Smooth muscle cell (in vitro differentiated cells): Measurements from ENCODE around the gene RPL13A. TPM values are rescaled to one million over a fixed set of nuclear protein-coding genes. Genes with fewer than 3 reads are reported as not detected.
"Not testable (repeated sequence)": the region's sequence is repeated elsewhere in the genome, so short reads cannot be mapped to it uniquely, and the experiment has no call there.

Experiments
- DNase-seq: peaks from one replicate; lab custom pipeline; 2025; ENCODE audit not compliant: unreplicated experiment; lab: John Stamatoyannopoulos, UW
- H2AFZ ChIP-seq: fragments of 200-600 bp; sonication (generic); 2 replicates; pipeline ENCODE4 v1.6.0; 2016; ENCODE audit warnings: antibody characterized with exemption, low read depth, mild to moderate bottlenecking
- H3F3A ChIP-seq: fragments of 200-600 bp; sonication (generic); 2 replicates; pipeline ENCODE4 v1.6.0; 2017; ENCODE audit warnings: antibody characterized with exemption, low read depth
- H3K27ac ChIP-seq: fragments of 200-600 bp; sonication (generic); 2 replicates; pipeline ENCODE4 v1.5.1; 2016; ENCODE audit warnings: low read depth, mild to moderate bottlenecking
- H3K27me3 ChIP-seq: fragments of 200-600 bp; sonication (generic); 2 replicates; pipeline ENCODE4 v1.6.1; 2016; ENCODE audit warnings: low read depth, mild to moderate bottlenecking
- H3K36me3 ChIP-seq: fragments of 200-600 bp; sonication (generic); 2 replicates; pipeline ENCODE4 v1.5.1; 2016; ENCODE audit warnings: low read depth
- H3K4me1 ChIP-seq: fragments of 200-600 bp; sonication (generic); 2 replicates; pipeline ENCODE4 v1.5.1; 2016; ENCODE audit warnings: low read depth
- H3K4me2 ChIP-seq: fragments of 200-600 bp; sonication (generic); 2 replicates; pipeline ENCODE4 v1.6.0; 2016; ENCODE audit warnings: mild to moderate bottlenecking
- H3K4me3 ChIP-seq: fragments of 200-600 bp; sonication (generic); 2 replicates; pipeline ENCODE4 v1.5.1; 2016; ENCODE audit warnings: mild to moderate bottlenecking
- H3K79me2 ChIP-seq: fragments of 200-600 bp; sonication (generic); 2 replicates; pipeline ENCODE4 v1.6.0; 2016; ENCODE audit warnings: low read depth, mild to moderate bottlenecking
- H3K9ac ChIP-seq: fragments of 200-600 bp; sonication (generic); 2 replicates; pipeline ENCODE4 v1.6.0; 2016; ENCODE audit warnings: low read depth
- H3K9me3 ChIP-seq: fragments of 200-600 bp; sonication (generic); replicated peaks from 2 replicates; pipeline ENCODE4 v1.5.1; 2016; ENCODE audit warnings: low read depth
- H4K20me1 ChIP-seq: fragments of 200-600 bp; sonication (generic); 2 replicates; pipeline ENCODE4 v1.6.0; 2016; ENCODE audit warnings: low read depth
- WGBS: methylation state at CpG from one replicate; pipeline ENCODE4 v1.1.7; 2016; ENCODE audit warnings: low lambda C conversion rate; 5-methylcytosine and 5-hydroxymethylcytosine counted together
- polyA plus RNA-seq: library from polyadenylated mRNA; unstranded; fragments of >200 nt; fragmentation: Nextera tagmentation; extraction: Ambion mirVana; gene quantifications from 2 replicates; pipeline ENCODE4 v1.2.1, GENCODE V29; 2016
- total RNA-seq: library from RNA; depleted of rRNA; stranded (reverse); fragments of >200 nt; gene quantifications from 2 replicates; pipeline ENCODE4 v1.2.3, GENCODE V29; 2014
- TF ChIP-seq, protein P1 (sequence below): fragments of 200-600 bp; sonication (generic); IDR thresholded peaks from 2 replicates; pipeline ENCODE4 v1.5.1; 2017; ENCODE audit warnings: borderline replicate concordance, mild to moderate bottlenecking, antibody characterized with exemption; ENCODE audit not compliant: insufficient read depth, poor library complexity, severe bottlenecking

The RPL13A gene
- total and polyA plus RNA-seq, 2 experiments from 2014 or later: 732 to 1,154 TPM

DNA sequence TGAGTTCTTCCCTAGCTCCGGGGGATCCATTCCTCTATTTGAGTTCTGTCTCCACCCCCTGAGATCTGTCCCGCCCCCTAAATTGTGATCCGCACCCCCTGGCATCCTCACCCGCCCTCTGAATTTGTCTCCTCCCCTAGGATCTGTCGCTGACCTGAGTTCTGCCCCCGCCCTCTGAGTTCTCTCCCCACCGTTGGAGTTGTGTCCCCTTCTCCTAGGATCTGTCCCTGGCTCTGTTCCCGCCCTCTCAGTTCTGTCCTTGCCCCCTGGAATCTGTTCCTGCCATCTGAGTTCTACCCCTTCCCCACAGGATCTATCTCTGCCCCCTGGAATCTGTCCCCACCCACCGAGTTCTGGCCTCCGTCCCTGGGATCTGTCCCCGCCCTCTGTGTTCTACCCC is 45.1 kb upstream of the RPL13A start:
- H2AFZ ChIP-seq: no peak overlapping the region
- H3K79me2 ChIP-seq: no peaks in the 10 kb centered on the region
- no peak for DNase-seq
- H3K9me3 ChIP-seq: no peaks in the 10 kb centered on the region
- H3K4me3 ChIP-seq: peak overlapping the region; percentile 76
- peaks cover 8% of the 10 kb centered on the region for H3F3A ChIP-seq
- peaks cover 6% of the 10 kb centered on the region for H3K4me1 ChIP-seq
- TF ChIP-seq, protein P1, sequence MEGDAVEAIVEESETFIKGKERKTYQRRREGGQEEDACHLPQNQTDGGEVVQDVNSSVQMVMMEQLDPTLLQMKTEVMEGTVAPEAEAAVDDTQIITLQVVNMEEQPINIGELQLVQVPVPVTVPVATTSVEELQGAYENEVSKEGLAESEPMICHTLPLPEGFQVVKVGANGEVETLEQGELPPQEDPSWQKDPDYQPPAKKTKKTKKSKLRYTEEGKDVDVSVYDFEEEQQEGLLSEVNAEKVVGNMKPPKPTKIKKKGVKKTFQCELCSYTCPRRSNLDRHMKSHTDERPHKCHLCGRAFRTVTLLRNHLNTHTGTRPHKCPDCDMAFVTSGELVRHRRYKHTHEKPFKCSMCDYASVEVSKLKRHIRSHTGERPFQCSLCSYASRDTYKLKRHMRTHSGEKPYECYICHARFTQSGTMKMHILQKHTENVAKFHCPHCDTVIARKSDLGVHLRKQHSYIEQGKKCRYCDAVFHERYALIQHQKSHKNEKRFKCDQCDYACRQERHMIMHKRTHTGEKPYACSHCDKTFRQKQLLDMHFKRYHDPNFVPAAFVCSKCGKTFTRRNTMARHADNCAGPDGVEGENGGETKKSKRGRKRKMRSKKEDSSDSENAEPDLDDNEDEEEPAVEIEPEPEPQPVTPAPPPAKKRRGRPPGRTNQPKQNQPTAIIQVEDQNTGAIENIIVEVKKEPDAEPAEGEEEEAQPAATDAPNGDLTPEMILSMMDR: no peak
- no peaks in the 10 kb centered on the region for H3K36me3 ChIP-seq
- WGBS: 11% methylated on average over 7 of the region's 11 CpGs
- H3K9ac ChIP-seq: no peak overlapping the region
- peaks cover 51% of the 10 kb centered on the region for H3K27me3 ChIP-seq
- no peaks in the 10 kb centered on the region for H4K20me1 ChIP-seq
- H3K4me2 ChIP-seq: peak overlapping the region; percentile 96
- H3K27ac ChIP-seq: no peak overlapping the region

DNA sequence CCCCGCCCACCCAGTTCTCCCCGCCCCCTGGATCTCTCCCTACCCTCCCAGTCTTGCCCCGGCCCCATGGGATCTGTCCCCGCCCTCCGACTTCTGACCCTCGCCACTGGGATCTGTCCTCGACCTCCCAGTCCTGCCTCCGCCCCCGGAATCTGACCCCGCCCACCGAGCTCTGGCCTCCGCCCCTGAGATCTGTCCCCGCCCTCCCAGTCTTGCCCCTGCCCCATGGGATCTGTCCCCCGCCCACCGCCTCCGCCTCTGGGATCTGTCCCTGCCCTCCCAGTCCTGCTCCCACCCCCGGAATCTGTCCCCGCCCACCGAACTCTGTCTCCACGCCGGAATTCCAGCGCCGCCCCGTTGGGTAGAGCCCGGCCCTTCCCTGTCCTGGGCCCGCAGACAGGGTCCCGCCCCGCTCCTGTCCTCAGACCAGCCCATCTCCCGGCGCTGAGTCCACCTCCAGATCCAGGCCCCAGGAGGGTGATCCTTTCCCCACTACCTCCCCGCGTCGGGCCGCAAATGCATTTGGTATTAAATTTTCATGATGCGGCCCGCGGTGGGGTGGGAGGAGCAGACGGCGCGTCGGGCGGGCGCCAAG is 44.5 kb upstream of the RPL13A start:
- no peaks in the 10 kb centered on the region for H3K9me3 ChIP-seq
- H3K36me3 ChIP-seq: no peaks in the 10 kb centered on the region
- H4K20me1 ChIP-seq: no peaks in the 10 kb centered on the region
- no peaks in the 10 kb centered on the region for H3K79me2 ChIP-seq
- H3K4me3 ChIP-seq: peak overlapping the region; percentile 76
- DNase-seq: peak; percentile 90
- under 1% methylated on average over 26 of the region's 43 CpGs for WGBS
- peak overlapping the region; percentile 45 for H3K27ac ChIP-seq
- H3F3A ChIP-seq: peaks cover 8% of the 10 kb centered on the region
- peak overlapping the region; percentile 96 for H3K4me2 ChIP-seq
- H3K9ac ChIP-seq: no peak overlapping the region
- H2AFZ ChIP-seq: peak overlapping the region; percentile 96
- TF ChIP-seq, protein P1: no peak
- H3K27me3 ChIP-seq: peaks cover 46% of the 10 kb centered on the region
- H3K4me1 ChIP-seq: peaks cover 6% of the 10 kb centered on the region

DNA sequence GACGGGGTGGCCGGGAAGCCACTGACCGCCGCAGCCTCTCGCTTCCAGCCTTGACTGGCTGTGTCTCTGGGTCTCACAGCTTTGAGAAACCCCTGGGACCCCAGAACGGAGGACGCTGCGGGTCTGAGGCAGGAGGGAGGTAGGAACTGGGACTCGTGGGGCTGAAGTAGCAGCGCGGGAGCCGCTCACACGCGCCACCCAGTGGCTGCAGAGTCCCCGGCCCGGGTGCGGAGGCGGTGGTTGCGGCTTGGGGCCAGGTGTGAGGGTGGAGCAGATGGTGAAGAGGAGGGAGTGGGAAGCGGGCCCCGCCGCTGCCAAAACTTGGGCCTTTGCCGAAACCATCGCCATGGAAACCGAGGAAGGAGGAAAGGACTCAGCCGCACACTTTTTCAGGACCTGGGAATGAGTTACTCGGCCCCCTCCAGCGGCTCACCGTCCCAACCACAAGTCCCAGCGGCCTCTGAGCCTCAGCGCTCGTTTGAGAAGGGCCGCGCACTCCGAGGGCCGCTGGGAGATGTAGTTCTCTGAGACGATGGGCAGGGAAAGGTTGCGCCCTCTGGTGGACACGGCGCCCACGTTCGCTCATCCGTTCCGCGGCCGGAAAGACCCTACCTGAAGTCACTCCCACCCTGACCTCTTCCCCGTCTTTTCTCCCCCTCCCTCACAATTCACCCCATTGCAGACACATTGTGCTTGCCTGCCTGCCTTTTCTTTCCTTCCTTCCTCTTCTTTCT is 43.9 kb upstream of the RPL13A start:
- Histone ChIP-seq H3F3A (peaks cover 8% of the 10 kb centered on the region), H3K27ac (peak overlapping the region; percentile 45), H3K4me2 (peak overlapping the region; percentile 96), H3K36me3 (no peaks in the 10 kb centered on the region), H3K4me1 (peaks cover 6% of the 10 kb centered on the region), H2AFZ (peak overlapping the region; percentile 96), H3K27me3 (peaks cover 40% of the 10 kb centered on the region), H3K79me2 (no peaks in the 10 kb centered on the region), H4K20me1 (no peaks in the 10 kb centered on the region), H3K4me3 (peak overlapping the region; percentile 76), H3K9ac (no peak overlapping the region), H3K9me3 (no peaks in the 10 kb centered on the region)
- 1% methylated on average over 46 of the region's 47 CpGs for WGBS
- DNase-seq: peak; percentile 95
- TF ChIP-seq, protein P1: peak; percentile 53

DNA sequence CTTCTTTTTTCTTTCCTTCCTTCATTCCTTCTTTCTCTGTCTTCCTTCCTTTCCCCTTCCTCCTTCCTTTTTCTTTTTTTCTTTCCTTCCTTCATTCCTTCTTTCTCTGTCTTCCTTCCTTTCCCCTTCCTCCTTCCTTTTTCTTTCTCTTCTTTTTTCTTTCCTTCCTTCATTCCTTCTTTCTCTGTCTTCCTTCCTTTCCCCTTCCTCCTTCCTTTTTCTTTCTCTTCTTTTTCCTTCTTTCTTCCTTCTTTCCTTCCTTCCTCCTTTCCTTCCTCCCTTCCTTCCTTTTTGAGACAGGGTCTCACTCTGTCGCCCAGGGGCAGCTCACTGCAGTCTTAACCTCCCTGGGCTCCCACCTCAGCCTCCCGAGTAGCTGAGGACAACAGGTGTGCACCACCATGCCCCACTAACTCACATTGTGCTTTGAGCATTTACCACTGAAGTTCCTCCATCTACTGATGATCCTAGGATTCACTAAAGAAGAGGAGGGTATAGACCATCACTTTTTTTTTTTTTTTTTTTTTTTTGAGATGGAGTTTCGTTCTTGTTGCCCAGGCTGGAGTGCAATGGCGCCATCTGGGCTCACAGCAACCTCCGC is 43.2 kb upstream of the RPL13A start:
- H3K4me2 ChIP-seq: peak overlapping the region; percentile 96
- peaks cover 33% of the 10 kb centered on the region for H3K27me3 ChIP-seq
- H2AFZ ChIP-seq, H3K79me2 ChIP-seq, H3K9ac ChIP-seq, H3K36me3 ChIP-seq, H3F3A ChIP-seq, H4K20me1 ChIP-seq, H3K4me1 ChIP-seq, H3K27ac ChIP-seq, H3K9me3 ChIP-seq, DNase-seq: not testable (repeated sequence)
- H3K4me3 ChIP-seq: peak overlapping the region; percentile 76
- WGBS: 85% methylated on average over 5 of the region's 5 CpGs
